Body of pancreas (tissue), 4 donors: ENCODE measurements around the gene PARVG.

Source experiments
- CTCF ChIP-seq, 7 experiments: fragments of 450-650 bp in 4 of 7; fragments of 200-600 bp in 3 of 7; sonication (generic) in 3 of 7; IDR thresholded peaks; one replicate each; pipeline ENCODE4 v1.5.1; 2016 to 2019; ENCODE audit warnings: antibody characterized with exemption in 7 of 7
- POLR2A ChIP-seq, 3 donors: fragments of 450-650 bp; IDR thresholded peaks; one replicate each; pipeline ENCODE4 v1.6.1; 2016; ENCODE audit warnings: antibody characterized with exemption in 3 of 3, mild to moderate bottlenecking in 2 of 3

GRCh38 chr22:44219101-44219870, 38.6 kb downstream of the PARVG start:
- TF ChIP-seq CTCF (IDR thresholded peaks at IDR 0.05) (no peak), POLR2A (IDR thresholded peaks at IDR 0.05) (no peak)
